ENCODE measurements around the gene GRIFIN.

The GRIFIN gene

DNA sequence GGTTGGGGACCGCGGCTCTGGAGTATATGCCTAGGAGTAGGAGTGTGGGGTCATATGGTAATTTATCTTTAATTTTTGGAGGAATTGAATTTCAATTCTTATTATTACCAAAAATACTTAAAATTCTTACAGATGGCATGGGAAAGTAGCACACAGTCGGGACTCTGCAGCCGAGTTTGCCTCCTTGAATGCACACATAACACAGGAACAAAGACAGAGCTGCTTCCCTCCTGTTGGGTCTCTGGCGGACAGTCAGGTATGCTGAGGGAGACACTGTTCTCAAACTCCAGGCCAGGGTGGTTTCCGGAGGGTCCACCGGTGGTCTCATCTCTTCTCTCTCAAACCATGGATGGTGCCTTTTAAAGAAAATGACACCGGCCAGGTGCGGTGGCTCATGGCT is 32.7 kb downstream of the GRIFIN start:
- Histone ChIP-seq H3K4me3 (ENCODE audit: insufficient read length, low read depth) (no peak overlapping the region), H3K36me3 (ENCODE audit: insufficient read depth, insufficient read length, low read length) (peaks cover 31% of the 10 kb centered on the region), H3K4me1 (ENCODE audit: insufficient read depth, insufficient read length) (peaks cover 8% of the 10 kb centered on the region), H3K9ac (ENCODE audit: insufficient read length, low read depth) (no peak overlapping the region), H3K27me3 (ENCODE audit: insufficient read depth, insufficient read length) (no peaks in the 10 kb centered on the region), H3K9me3 (ENCODE audit: insufficient read depth, low read length) (no peaks in the 10 kb centered on the region)
- TF ChIP-seq YY1 (IDR thresholded peaks at IDR 0.05; ENCODE audit: insufficient read depth, insufficient read length): no peak
- TF ChIP-seq SUZ12 (IDR thresholded peaks at IDR 0.05; ENCODE audit: extremely low read depth, insufficient read depth, insufficient read length): no peak
- no peak for TF ChIP-seq ZNF274 (IDR thresholded peaks at IDR 0.05; ENCODE audit: low read depth, low read length)
- DNase-seq (ENCODE audit: low read depth, low spot score): no peak

DNA sequence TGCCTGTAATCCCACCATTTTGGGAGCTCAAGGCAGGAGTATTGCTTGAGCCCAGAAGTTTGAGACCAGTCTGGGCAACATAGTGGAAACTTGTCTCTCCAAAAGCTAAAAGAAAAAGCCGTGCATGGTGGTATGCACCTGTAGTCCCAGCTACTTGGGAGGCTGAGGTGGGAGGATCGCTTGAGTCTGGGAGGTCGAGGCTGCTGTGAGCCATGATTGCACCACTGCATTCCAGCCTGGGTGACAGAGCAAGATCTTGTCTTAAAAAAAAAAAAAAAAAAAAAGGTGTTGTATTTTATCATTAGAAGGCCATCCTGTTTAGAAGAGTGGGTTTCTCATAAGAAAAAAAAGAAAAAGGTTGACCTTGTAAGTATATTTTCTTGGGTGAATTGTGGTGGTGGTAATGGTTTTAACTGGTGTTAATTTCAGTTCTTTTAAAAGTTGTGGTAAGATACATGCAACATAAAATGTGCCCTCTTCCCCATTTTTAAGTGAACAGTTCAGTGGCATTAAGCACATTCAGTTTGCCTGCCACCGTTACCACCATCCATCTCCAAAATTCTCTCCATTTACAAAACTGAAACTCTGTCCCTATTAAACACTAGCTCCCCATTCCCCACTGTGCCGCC is 34.7 kb downstream of the GRIFIN start:
- H3K27me3 ChIP-seq (ENCODE audit: insufficient read depth, insufficient read length): no peaks in the 10 kb centered on the region
- no peak for TF ChIP-seq YY1 (IDR thresholded peaks at IDR 0.05; ENCODE audit: insufficient read depth, insufficient read length)
- TF ChIP-seq ZNF274 (IDR thresholded peaks at IDR 0.05; ENCODE audit: low read depth, low read length): no peak
- no peak for TF ChIP-seq SUZ12 (IDR thresholded peaks at IDR 0.05; ENCODE audit: extremely low read depth, insufficient read depth, insufficient read length)
- H3K36me3 ChIP-seq (ENCODE audit: insufficient read depth, insufficient read length, low read length): peaks cover 41% of the 10 kb centered on the region
- no peak overlapping the region for H3K9ac ChIP-seq (ENCODE audit: insufficient read length, low read depth)
- DNase-seq (ENCODE audit: low read depth, low spot score): no peak
- H3K4me3 ChIP-seq (ENCODE audit: insufficient read length, low read depth): no peak overlapping the region
- H3K4me1 ChIP-seq (ENCODE audit: insufficient read depth, insufficient read length): peaks cover 10% of the 10 kb centered on the region
- H3K9me3 ChIP-seq (ENCODE audit: insufficient read depth, low read length): no peaks in the 10 kb centered on the region

DNA sequence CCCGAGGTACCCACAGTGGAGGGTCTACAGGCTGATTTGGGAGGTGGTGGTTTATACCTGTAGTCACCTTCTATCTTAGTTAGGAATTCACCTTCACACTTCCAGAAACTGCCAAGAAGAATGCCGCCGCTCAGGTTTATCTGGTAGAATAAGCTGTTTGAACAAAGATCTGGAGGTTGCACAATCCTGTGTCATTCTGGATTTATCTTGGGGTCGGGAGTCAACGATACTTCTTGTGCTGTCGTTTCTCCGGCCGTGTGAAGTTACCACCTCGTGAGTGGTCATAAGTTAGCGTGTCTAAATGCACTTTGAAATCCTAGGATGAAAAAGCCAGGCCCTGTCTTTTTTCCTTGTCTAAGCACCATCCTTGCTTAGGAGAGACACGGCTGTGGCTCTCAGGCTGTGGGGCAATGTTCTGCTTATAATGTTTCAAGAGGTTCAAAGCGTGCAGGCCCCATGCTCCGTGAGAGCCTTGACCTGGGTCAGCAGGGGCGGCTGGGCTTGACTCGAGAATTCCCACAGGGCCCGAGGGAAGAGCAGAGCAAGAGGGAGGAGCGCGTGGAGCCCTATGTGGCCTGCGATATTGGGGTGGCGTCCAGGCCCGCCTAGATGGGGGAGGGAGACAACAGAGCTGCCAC is 35.5 kb downstream of the GRIFIN start:
- H3K4me1 ChIP-seq (ENCODE audit: insufficient read depth, insufficient read length): peaks cover 10% of the 10 kb centered on the region
- H3K27me3 ChIP-seq (ENCODE audit: insufficient read depth, insufficient read length): no peaks in the 10 kb centered on the region
- H3K36me3 ChIP-seq (ENCODE audit: insufficient read depth, insufficient read length, low read length): peaks cover 42% of the 10 kb centered on the region
- DNase-seq (ENCODE audit: low read depth, low spot score): no peak
- no peaks in the 10 kb centered on the region for H3K9me3 ChIP-seq (ENCODE audit: insufficient read depth, low read length)
- no peak overlapping the region for H3K4me3 ChIP-seq (ENCODE audit: insufficient read length, low read depth)
- no peak for TF ChIP-seq YY1 (IDR thresholded peaks at IDR 0.05; ENCODE audit: insufficient read depth, insufficient read length)
- TF ChIP-seq SUZ12 (IDR thresholded peaks at IDR 0.05; ENCODE audit: extremely low read depth, insufficient read depth, insufficient read length): no peak
- no peak for TF ChIP-seq ZNF274 (IDR thresholded peaks at IDR 0.05; ENCODE audit: low read depth, low read length)
- no peak overlapping the region for H3K9ac ChIP-seq (ENCODE audit: insufficient read length, low read depth)

DNA sequence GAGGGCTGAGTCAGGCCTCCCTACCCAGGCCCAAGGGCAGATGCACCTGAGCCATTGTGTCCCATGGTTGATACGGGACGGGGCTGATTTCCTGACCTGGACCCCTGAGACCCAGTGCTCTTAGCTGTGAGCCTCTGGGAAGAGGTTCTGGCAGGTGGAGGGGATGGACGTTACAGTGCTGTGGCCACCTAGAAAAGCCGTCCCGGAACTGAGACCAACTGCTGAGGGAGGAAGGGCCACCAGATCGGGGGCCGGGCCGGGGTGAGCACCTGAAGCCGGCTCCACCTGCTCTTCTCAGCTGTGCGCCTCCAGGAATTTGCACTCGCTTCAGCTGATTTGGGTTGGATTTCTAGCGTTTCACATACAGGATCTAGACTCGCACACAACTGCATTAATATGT is 37.4 kb downstream of the GRIFIN start:
- TF ChIP-seq YY1 (IDR thresholded peaks at IDR 0.05; ENCODE audit: insufficient read depth, insufficient read length) (no peak), ZNF274 (IDR thresholded peaks at IDR 0.05; ENCODE audit: low read depth, low read length) (no peak), SUZ12 (IDR thresholded peaks at IDR 0.05; ENCODE audit: extremely low read depth, insufficient read depth, insufficient read length) (no peak)
- Histone ChIP-seq H3K9me3 (ENCODE audit: insufficient read depth, low read length) (no peaks in the 10 kb centered on the region), H3K4me1 (ENCODE audit: insufficient read depth, insufficient read length) (peaks cover 6% of the 10 kb centered on the region), H3K9ac (ENCODE audit: insufficient read length, low read depth) (no peak overlapping the region), H3K36me3 (ENCODE audit: insufficient read depth, insufficient read length, low read length) (peaks cover 51% of the 10 kb centered on the region), H3K27me3 (ENCODE audit: insufficient read depth, insufficient read length) (no peaks in the 10 kb centered on the region), H3K4me3 (ENCODE audit: insufficient read length, low read depth) (no peak overlapping the region)
- DNase-seq (ENCODE audit: low read depth, low spot score): no peak

DNA sequence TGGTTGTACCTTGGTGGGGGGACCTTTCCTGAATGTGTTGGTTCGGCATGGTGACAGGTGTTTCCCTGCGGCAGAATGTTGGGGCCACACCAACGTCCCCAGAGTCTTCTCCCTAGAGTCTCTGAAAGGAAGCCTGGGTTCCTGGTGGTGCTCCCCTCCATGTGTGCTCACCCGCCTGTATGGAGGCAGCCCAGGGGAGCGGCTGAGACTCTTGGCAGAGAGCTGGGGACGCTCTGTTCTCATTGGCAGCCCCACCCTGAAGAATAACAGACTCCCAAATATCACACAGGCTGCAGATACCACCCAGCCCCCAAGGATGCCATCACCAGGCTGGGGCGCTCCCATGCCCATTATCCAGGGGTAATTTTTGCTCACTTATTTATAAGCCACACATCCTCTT is 38.0 kb downstream of the GRIFIN start:
- DNase-seq (ENCODE audit: low read depth, low spot score): no peak
- Histone ChIP-seq H3K4me3 (ENCODE audit: insufficient read length, low read depth) (no peak overlapping the region), H3K27me3 (ENCODE audit: insufficient read depth, insufficient read length) (no peaks in the 10 kb centered on the region), H3K36me3 (ENCODE audit: insufficient read depth, insufficient read length, low read length) (peaks cover 52% of the 10 kb centered on the region), H3K9me3 (ENCODE audit: insufficient read depth, low read length) (no peaks in the 10 kb centered on the region), H3K4me1 (ENCODE audit: insufficient read depth, insufficient read length) (peaks cover 6% of the 10 kb centered on the region), H3K9ac (ENCODE audit: insufficient read length, low read depth) (no peak overlapping the region)
- TF ChIP-seq YY1 (IDR thresholded peaks at IDR 0.05; ENCODE audit: insufficient read depth, insufficient read length) (no peak), ZNF274 (IDR thresholded peaks at IDR 0.05; ENCODE audit: low read depth, low read length) (no peak), SUZ12 (IDR thresholded peaks at IDR 0.05; ENCODE audit: extremely low read depth, insufficient read depth, insufficient read length) (no peak)

DNA sequence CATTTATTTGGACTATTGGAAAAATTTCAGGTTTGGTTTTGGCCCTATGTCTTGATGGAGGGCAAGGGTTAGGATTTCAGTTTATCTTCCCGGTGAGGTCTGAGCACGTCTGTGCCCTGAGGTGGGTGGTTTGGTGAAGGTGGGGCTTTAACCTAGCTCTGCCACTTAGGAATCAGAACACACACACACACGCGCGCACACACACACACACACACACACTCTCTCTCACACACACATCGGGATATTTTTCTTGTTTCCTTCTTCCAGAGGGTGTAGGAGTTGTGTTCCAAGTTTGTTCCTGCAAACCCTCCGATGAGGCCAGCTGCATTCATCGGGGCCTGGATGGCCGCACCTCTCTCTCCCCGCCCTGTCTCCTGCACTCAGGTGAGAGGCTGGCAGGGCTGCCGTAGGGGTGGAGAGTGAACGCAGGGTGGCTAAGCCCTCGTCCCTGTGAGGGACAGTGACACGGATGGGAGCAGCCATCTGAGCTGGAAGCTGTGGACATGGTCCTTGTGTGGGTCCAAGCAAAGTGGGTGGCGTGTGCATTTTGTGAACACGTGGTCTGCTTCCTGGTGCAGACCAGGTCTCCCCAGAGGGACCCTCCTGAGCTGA is 38.6 kb downstream of the GRIFIN start:
- Histone ChIP-seq H3K27me3 (ENCODE audit: insufficient read depth, insufficient read length) (no peaks in the 10 kb centered on the region), H3K4me1 (ENCODE audit: insufficient read depth, insufficient read length) (peaks cover 6% of the 10 kb centered on the region), H3K9me3 (ENCODE audit: insufficient read depth, low read length) (no peaks in the 10 kb centered on the region), H3K36me3 (ENCODE audit: insufficient read depth, insufficient read length, low read length) (peaks cover 57% of the 10 kb centered on the region), H3K9ac (ENCODE audit: insufficient read length, low read depth) (no peak overlapping the region), H3K4me3 (ENCODE audit: insufficient read length, low read depth) (no peak overlapping the region)
- DNase-seq (ENCODE audit: low read depth, low spot score): no peak
- TF ChIP-seq SUZ12 (IDR thresholded peaks at IDR 0.05; ENCODE audit: extremely low read depth, insufficient read depth, insufficient read length): no peak
- no peak for TF ChIP-seq YY1 (IDR thresholded peaks at IDR 0.05; ENCODE audit: insufficient read depth, insufficient read length)
- TF ChIP-seq ZNF274 (IDR thresholded peaks at IDR 0.05; ENCODE audit: low read depth, low read length): no peak

DNA sequence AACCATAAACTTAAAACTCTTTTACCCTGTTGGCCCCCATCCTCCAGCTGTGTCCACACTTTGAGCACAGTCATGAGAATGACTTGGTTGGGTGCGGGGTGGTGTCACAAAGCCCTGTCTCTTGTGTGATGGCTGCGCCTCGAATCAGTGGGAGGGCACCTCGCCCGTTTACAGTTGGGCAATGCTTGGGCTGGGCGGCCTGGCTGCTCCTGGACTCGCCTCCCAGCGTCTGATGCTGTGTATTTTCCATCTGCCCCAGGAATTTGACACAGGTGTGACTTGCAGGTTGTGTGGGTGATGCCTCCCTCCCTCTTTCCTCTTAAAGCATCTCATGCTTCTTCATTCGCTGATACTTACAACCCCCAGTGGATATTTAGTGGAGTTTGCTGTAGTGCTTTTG is 39.1 kb downstream of the GRIFIN start:
- TF ChIP-seq YY1 (IDR thresholded peaks at IDR 0.05; ENCODE audit: insufficient read depth, insufficient read length) (no peak), SUZ12 (IDR thresholded peaks at IDR 0.05; ENCODE audit: extremely low read depth, insufficient read depth, insufficient read length) (no peak), ZNF274 (IDR thresholded peaks at IDR 0.05; ENCODE audit: low read depth, low read length) (no peak)
- no peak for DNase-seq (ENCODE audit: low read depth, low spot score)
- H3K36me3 ChIP-seq (ENCODE audit: insufficient read depth, insufficient read length, low read length): peaks cover 62% of the 10 kb centered on the region

More for the DNA sequence above, 39.1 kb downstream of the GRIFIN start:
- Histone ChIP-seq H3K9ac (ENCODE audit: insufficient read length, low read depth) (no peak overlapping the region), H3K27me3 (ENCODE audit: insufficient read depth, insufficient read length) (no peaks in the 10 kb centered on the region), H3K4me1 (ENCODE audit: insufficient read depth, insufficient read length) (peaks cover 11% of the 10 kb centered on the region), H3K4me3 (ENCODE audit: insufficient read length, low read depth) (no peak overlapping the region), H3K9me3 (ENCODE audit: insufficient read depth, low read length) (no peaks in the 10 kb centered on the region)

Measured in NT2/D1 (cell line).